Spleen (tissue), 7 donors: ENCODE data around the gene CLDN20.

Experiments
- CTCF ChIP-seq, 11 experiments: fragments of 200-600 bp in 7 of 11; fragments of 450-650 bp in 4 of 11; sonication (generic) in 4 of 11; IDR thresholded peaks in 8 of 11; conservative IDR thresholded peaks in 3 of 11; 1 replicate in 7 of 11; 2 replicates in 4 of 11; pipeline versions ENCODE4 v1.4.0 to v1.8.0; 2016 to 2021; ENCODE audit warnings: antibody characterized with exemption in 11 of 11, inconsistent platforms in 4 of 11, mild to moderate bottlenecking in 1 of 11
- POLR2A ChIP-seq, 3 donors: fragments of 450-650 bp; IDR thresholded peaks; one replicate each; pipeline ENCODE4 v1.5.1; 2017; ENCODE audit warnings: antibody characterized with exemption in 3 of 3, mild to moderate bottlenecking in 1 of 3
- donor health status: DM: no; HTN: no; CAD: no; lungs with moderate emphysema.
- donor health status: DM: no; HTN: no; CAD: no.
- donor health status: DM: no; HTN: no; CAD: no.

- TF ChIP-seq POLR2A (IDR thresholded peaks at IDR 0.05) (no peak), CTCF (IDR thresholded peaks at IDR 0.05 in 8 of 11, conservative IDR thresholded peaks at IDR 0.05 in 3 of 11) (no peak)
These were observed 47.8 kb downstream of the CLDN20 start for GRCh38 chr6:155311583-155311982.
